PC-3 (cell line): ENCODE results near the gene DIAPH1. TPM values are rescaled to one million over a fixed set of nuclear protein-coding genes. Genes with fewer than 3 reads are reported as not detected.

Experiments used
- ATAC-seq: fragments of 200-7000 bp; cut with Tn5 transposase; 2 replicates; pipeline ENCODE4 v1.9.1; 2020; ENCODE audit warnings: mild to moderate bottlenecking, moderate library complexity
- BruUV-seq: library from RNA; stranded (reverse); fragments of 400-500 nt; replicated peaks from 2 replicates; lab custom pipeline; 2021; lab: Mats Ljungman, UMichigan
- CTCF ChIA-PET: fragments of 300-600 bp; sonication (Branson Sonifier 250); formaldehyde crosslinking; loops from one replicate; lab custom pipeline; 2022; ENCODE audit warnings: antibody characterized with exemption; lab: Charles Lee
- POLR2A ChIA-PET: fragments of 300-600 bp; sonication (Branson Sonifier 250); formaldehyde crosslinking; loops from one replicate; lab custom pipeline; 2022; ENCODE audit warnings: antibody characterized with exemption; ENCODE audit not compliant: unreplicated experiment; lab: Charles Lee
- DNase-seq: peaks from one replicate; pipeline ENCODE4 v3.0.0-alpha.2; 2015
- H2AFZ ChIP-seq: fragments of 300-600 bp; sonication (generic); 2 replicates; pipeline ENCODE4 v1.6.0; 2016; ENCODE audit warnings: antibody characterized with exemption, low read length
- H3F3A ChIP-seq: fragments of 300-600 bp; sonication (generic); one replicate; pipeline ENCODE4 v1.6.0; 2017; ENCODE audit warnings: antibody characterized with exemption, low read length, control low read depth, mild to moderate bottlenecking; ENCODE audit not compliant: unreplicated experiment
- H3K27ac ChIP-seq: fragments of 300-600 bp; sonication (generic); 2 replicates; pipeline ENCODE4 v1.5.1; 2016; ENCODE audit warnings: mild to moderate bottlenecking, low read length
- H3K27me3 ChIP-seq: fragments of 300-600 bp; sonication (generic); 2 replicates; pipeline ENCODE4 v1.6.1; 2016; ENCODE audit warnings: low read length, mixed read lengths
- H3K36me3 ChIP-seq: fragments of 300-600 bp; sonication (generic); 2 replicates; pipeline ENCODE4 v1.6.1; 2016; ENCODE audit warnings: low read depth, mixed run types, low read length, mixed read lengths
- H3K4me1 ChIP-seq: fragments of 300-600 bp; sonication (generic); 2 replicates; pipeline ENCODE4 v1.5.1; 2016; ENCODE audit warnings: low read length; ENCODE audit not compliant: insufficient read depth
- H3K4me2 ChIP-seq: fragments of 300-600 bp; sonication (generic); 2 replicates; pipeline ENCODE4 v1.6.0; 2016; ENCODE audit warnings: low read length
- H3K4me3 ChIP-seq: fragments of 300-600 bp; sonication (generic); 2 replicates; pipeline ENCODE4 v1.5.1; 2016; ENCODE audit warnings: mild to moderate bottlenecking, low read length, mixed read lengths
- H3K79me2 ChIP-seq: fragments of 300-600 bp; sonication (generic); 2 replicates; pipeline ENCODE4 v1.6.1; 2017; ENCODE audit warnings: low read length, mixed read lengths
- H3K9ac ChIP-seq: fragments of 300-600 bp; sonication (generic); 2 replicates; pipeline ENCODE4 v1.6.0; 2016; ENCODE audit warnings: mild to moderate bottlenecking, low read length
- H3K9me2 ChIP-seq: fragments of 300-600 bp; sonication (generic); replicated peaks from 2 replicates; pipeline ENCODE4 v1.6.1; 2016; ENCODE audit warnings: mixed run types, low read length, mixed read lengths
- H3K9me3 ChIP-seq: fragments of 300-600 bp; sonication (generic); 2 replicates; pipeline ENCODE4 v1.6.1; 2016; ENCODE audit warnings: low read length, mixed read lengths
- H4K20me1 ChIP-seq: fragments of 300-600 bp; sonication (generic); 2 replicates; pipeline ENCODE4 v1.6.1; 2016; ENCODE audit warnings: low read length, mixed read lengths
- EZH2 ChIP-seq: fragments of 300-600 bp; sonication (generic); IDR thresholded peaks from one replicate; pipeline ENCODE4 v1.6.1; 2017; ENCODE audit warnings: antibody characterized with exemption, mild to moderate bottlenecking, low read length; ENCODE audit not compliant: unreplicated experiment
- EZH2phosphoT487 ChIP-seq: fragments of 300-600 bp; sonication (generic); IDR thresholded peaks from 2 replicates; pipeline ENCODE4 v1.6.1; 2018; ENCODE audit warnings: mild to moderate bottlenecking, antibody characterized with exemption, low read length, borderline replicate concordance
- intact Hi-C: fragments of 100-400 bp; cut with micrococcal nuclease; formaldehyde crosslinking; loops from 2 replicates; pipeline ENCODE4 v1.9.0; 2023
- total RNA-seq: library from RNA; depleted of rRNA; stranded (reverse); fragments of >200 nt; gene quantifications from 2 replicates; pipeline ENCODE4 v1.2.3, GENCODE V29; 2014
- TF ChIP-seq, protein P1 (sequence below): fragments of 300-600 bp; sonication (generic); conservative IDR thresholded peaks from 2 replicates; pipeline ENCODE4 v1.5.1; 2017; ENCODE audit warnings: antibody characterized with exemption, low read depth, mild to moderate bottlenecking, low read length

Gene DIAPH1
- total RNA-seq, 1 experiment from 2014 or later = 51.9 TPM

DNA sequence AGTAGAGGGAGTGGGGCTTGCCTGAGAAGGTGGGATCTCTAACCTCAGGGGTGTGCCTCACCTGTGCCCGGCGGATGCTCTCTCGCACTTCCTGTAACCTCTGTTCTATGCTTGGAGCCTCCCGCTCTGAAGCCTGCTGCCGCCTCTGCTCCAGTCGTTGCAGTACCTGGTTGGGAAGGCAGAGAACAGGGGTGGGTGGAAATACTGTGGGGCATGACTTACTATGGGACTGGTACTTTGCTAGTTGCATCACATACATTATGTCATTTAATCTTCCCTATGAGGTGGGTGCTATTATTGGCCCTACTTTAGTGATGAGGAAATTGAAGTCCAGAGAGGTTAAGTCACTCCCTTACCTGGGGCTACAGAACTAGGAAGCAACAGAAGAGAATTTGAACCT lies 27.2 kb upstream of the DIAPH1 start:
- no peak overlapping the region for H2AFZ ChIP-seq
- no peak overlapping the region for H3K27ac ChIP-seq
- ATAC-seq = no peak
- H3K4me3 ChIP-seq = no peak overlapping the region
- no peak for TF ChIP-seq EZH2
- no peak for TF ChIP-seq EZH2phosphoT487
- TF ChIP-seq, protein P1, sequence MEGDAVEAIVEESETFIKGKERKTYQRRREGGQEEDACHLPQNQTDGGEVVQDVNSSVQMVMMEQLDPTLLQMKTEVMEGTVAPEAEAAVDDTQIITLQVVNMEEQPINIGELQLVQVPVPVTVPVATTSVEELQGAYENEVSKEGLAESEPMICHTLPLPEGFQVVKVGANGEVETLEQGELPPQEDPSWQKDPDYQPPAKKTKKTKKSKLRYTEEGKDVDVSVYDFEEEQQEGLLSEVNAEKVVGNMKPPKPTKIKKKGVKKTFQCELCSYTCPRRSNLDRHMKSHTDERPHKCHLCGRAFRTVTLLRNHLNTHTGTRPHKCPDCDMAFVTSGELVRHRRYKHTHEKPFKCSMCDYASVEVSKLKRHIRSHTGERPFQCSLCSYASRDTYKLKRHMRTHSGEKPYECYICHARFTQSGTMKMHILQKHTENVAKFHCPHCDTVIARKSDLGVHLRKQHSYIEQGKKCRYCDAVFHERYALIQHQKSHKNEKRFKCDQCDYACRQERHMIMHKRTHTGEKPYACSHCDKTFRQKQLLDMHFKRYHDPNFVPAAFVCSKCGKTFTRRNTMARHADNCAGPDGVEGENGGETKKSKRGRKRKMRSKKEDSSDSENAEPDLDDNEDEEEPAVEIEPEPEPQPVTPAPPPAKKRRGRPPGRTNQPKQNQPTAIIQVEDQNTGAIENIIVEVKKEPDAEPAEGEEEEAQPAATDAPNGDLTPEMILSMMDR = no peak
- BruUV-seq = no TSS peak
- H3F3A ChIP-seq = no peaks in the 10 kb centered on the region
- POLR2A ChIA-PET = no interaction called here
- no peaks in the 10 kb centered on the region for H3K27me3 ChIP-seq
- peaks cover 16% of the 10 kb centered on the region for H3K4me1 ChIP-seq
- intact Hi-C loops = no loop called here
- H3K4me2 ChIP-seq = no peak overlapping the region
- H3K9ac ChIP-seq = no peak overlapping the region
- H3K79me2 ChIP-seq = no peaks in the 10 kb centered on the region
- CTCF ChIA-PET = no interaction called here
- H3K9me2 ChIP-seq = no peaks in the 10 kb centered on the region
- no peaks in the 10 kb centered on the region for H3K9me3 ChIP-seq
- H4K20me1 ChIP-seq = 0 out of 2 replicates have a peak, but pooled peaks cover 5% of the 10 kb centered on the region
- no peaks in the 10 kb centered on the region for H3K36me3 ChIP-seq
- no peak for DNase-seq

GRCh38 chr5:141641634-141642267 lies 23.0 kb upstream of the DIAPH1 start:
- Histone ChIP-seq H3K27ac (peak overlapping the region; percentile 5; the same call in 1 of the 2 replicates), H3K36me3 (no peaks in the 10 kb centered on the region), H2AFZ (no peak overlapping the region), H3F3A (no peaks in the 10 kb centered on the region), H3K9ac (no peak overlapping the region), H3K79me2 (no peaks in the 10 kb centered on the region), H4K20me1 (0 out of 2 replicates have a peak, but pooled peaks cover 5% of the 10 kb centered on the region), H3K27me3 (no peaks in the 10 kb centered on the region), H3K4me2 (no peak overlapping the region; the same call in 1 of the 2 replicates), H3K4me1 (peaks cover 31% of the 10 kb centered on the region), H3K4me3 (no peak overlapping the region), H3K9me2 (no peaks in the 10 kb centered on the region), H3K9me3 (no peaks in the 10 kb centered on the region)
- POLR2A ChIA-PET = interaction anchor here (0.7 kb wide), 1 partner anchor 38 kb away, joined by 3 read pairs; no protein-coding TSS in a partner anchor
- intact Hi-C loops = loop anchor here (1.0 kb wide), 1 partner anchor 49 kb away; no protein-coding TSS in a partner anchor
- DNase-seq (peak; percentile 93), ATAC-seq (peak; percentile 79)
- CTCF ChIA-PET = interaction anchor here (0.5 kb wide), 1 partner anchor 248 kb away, joined by 3 read pairs; no protein-coding TSS in a partner anchor
- BruUV-seq = no TSS peak
- TF ChIP-seq, protein P1 = peak; percentile 62
- no peak for TF ChIP-seq EZH2phosphoT487
- TF ChIP-seq EZH2 = no peak

DNA sequence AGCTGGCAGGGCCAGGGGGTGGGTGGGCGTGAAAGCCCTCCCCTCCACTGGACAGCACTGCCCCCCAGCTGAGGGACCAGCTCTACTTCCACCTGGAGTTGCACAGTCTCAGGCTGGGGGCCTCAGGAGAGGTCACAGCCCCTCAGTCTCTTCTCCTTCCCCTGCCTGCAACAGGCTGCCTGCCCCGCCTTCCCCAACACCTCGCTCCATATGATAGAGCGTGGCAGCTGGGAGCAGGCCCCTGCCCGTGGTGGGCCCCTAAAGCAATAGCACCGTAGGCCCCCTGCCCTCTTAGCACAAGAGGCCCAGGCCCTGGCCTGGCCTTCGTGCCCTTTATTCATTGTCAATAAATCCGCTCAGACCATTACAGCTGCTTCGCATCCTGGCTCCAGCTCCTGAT lies 21.9 kb upstream of the DIAPH1 start:
- intact Hi-C loops = no loop called here
- peaks cover 9% of the 10 kb centered on the region for H3K79me2 ChIP-seq

More for the DNA sequence above, 21.9 kb upstream of the DIAPH1 start:
- Histone ChIP-seq H3K27ac (no peak overlapping the region), H3K4me2 (no peak overlapping the region), H3F3A (no peaks in the 10 kb centered on the region), H4K20me1 (0 out of 2 replicates have a peak, but pooled peaks cover 5% of the 10 kb centered on the region), H3K4me3 (no peak overlapping the region), H2AFZ (no peak overlapping the region), H3K27me3 (no peaks in the 10 kb centered on the region), H3K9ac (no peak overlapping the region), H3K9me3 (no peaks in the 10 kb centered on the region), H3K36me3 (no peaks in the 10 kb centered on the region), H3K9me2 (no peaks in the 10 kb centered on the region), H3K4me1 (peaks cover 34% of the 10 kb centered on the region)
- ATAC-seq (no peak), DNase-seq (no peak)
- ChIA-PET POLR2A (no interaction called here), CTCF (no interaction called here)
- no TSS peak for BruUV-seq
- TF ChIP-seq, protein P1 = no peak
- no peak for TF ChIP-seq EZH2
- TF ChIP-seq EZH2phosphoT487 = no peak
